GM21367 (cell line): ENCODE data around the gene AIMP2.
"Not testable (repeated sequence)": the region's sequence is repeated elsewhere in the genome, so short reads cannot be mapped to it uniquely, and the experiment has no call there.

ENCODE experiments used
- ATAC-seq: cut with Tn5 transposase; IDR thresholded peaks from one replicate; pipeline ENCODE4 v1.9.1; 2021; ENCODE audit not compliant: unreplicated experiment

AIMP2 gene

GRCh38 chr7:6026011-6026819 is 17.1 kb downstream of the AIMP2 start:
- peak; percentile 73 for ATAC-seq

DNA sequence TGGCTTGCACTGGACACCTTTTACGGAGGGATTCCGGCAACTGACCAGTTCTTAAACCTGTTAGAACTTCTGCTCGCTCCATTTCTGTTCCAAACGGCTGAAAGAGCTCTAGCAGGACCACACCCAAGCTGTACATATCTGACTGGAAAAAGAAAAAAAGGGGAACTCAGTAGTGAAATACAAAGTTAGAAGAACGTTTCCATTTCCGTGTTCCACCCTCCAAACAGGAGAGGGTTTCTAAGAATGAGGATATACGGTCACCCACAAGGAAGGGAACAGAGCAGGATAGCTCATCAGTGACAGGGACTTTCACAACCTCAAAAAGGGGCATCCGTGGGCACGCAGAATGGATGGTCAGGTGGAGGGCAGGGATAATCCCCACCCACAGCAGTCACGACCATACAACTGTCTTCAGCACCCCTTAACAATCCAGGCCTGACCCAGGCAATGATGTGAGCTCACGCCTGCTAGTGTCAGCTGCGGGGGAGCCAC is 17.8 kb downstream of the AIMP2 start:
- no peak for ATAC-seq

DNA sequence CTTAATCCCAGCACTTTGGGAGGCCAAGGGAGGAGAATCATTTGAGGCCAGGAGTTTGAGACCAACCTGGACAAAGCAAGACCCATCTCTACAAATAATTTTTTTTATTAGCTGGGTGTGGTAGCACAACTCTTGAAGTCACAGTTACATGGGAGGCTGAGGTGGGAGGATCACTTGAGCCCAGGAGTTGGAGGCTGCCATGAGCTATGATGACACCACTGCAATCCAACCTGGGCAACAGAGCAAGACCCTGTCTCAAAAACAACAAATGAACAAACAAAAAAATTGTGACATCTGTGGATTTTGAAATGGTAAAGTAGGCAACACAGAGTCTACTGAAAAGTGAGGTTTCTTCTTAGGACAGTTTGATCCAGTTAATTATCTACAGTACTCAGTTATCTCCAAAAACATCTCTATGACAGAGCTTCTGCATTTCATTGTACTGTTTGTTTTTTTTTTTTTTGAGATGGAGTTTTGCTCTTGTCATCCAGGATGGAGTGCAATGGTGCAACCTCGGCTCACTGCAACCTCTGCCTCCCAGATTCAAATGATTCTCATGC is 18.8 kb downstream of the AIMP2 start:
- ATAC-seq, result no peak

GRCh38 chr7:6028563-6028962 is 19.5 kb downstream of the AIMP2 start:
- ATAC-seq, result no peak

GRCh38 chr7:6030988-6031387 is 21.9 kb downstream of the AIMP2 start, which contains the start of gene ANKRD61:
ANKRD61 (plus strand) TSS chr7:6031376; CDS start chr7:6031376, 0 bp downstream.
- ATAC-seq, result no peak

DNA sequence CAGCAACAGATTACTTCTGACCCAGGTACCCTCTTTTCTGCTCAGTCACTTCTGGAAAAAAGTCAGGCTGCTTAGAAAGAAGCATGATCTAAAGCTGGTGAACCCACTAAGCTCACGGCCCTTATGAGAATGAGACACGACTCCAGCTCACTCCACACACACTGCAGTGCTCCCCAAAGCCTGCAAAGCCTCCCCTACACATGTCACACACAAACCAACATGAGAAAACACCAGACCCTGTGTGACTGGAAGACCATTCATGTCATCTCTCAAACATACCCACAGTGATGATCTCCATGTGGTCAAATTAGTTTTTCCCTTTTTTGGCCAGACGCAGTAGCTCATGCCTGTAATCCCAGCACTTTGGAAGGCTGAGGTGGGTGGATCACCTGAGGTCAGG is 22.5 kb downstream of the AIMP2 start:
- ATAC-seq, result no peak

- no peak for ATAC-seq
These were observed 23.1 kb downstream of the AIMP2 start for GRCh38 chr7:6032167-6032566.

DNA sequence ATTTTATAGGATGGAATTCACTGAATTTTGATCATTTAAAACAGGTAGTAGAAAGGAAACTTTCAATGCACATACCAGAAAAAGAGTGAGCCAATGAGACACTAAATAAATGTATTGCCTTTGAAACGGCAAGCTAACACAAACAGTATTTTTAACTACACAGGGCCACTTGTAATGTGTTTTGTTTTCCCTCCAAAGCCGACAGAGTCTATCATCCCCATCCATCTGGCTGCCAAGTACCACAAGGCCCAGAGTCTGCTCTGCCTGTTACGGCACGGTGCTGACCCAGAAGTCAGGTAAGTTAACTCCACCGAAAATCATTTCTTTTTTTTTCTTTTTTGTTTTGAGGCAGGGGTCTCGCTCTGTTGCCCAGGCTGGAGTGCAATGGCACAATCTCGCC is 23.6 kb downstream of the AIMP2 start:
- ATAC-seq, result no peak

DNA sequence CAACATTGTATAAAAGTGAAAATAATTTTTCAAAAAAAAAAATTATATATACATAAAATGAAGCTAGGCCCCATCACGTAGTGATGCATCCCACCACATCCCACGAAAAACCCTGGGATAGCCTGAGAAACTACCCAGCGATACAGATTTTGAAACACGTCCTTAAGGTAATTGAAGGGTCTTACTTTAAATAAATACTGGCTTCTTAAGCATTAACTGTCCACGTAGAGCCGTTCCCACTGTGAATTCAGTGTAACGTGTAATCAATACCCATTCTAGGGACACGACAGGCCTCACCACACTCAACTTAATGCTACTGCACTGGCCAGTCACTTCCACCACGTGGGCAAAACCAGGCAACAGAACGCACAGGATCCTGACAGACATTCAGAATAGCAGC is 26.1 kb downstream of the AIMP2 start:
- no peak for ATAC-seq

GRCh38 chr7:6035686-6036085 is 26.6 kb downstream of the AIMP2 start:
- no peak for ATAC-seq

DNA sequence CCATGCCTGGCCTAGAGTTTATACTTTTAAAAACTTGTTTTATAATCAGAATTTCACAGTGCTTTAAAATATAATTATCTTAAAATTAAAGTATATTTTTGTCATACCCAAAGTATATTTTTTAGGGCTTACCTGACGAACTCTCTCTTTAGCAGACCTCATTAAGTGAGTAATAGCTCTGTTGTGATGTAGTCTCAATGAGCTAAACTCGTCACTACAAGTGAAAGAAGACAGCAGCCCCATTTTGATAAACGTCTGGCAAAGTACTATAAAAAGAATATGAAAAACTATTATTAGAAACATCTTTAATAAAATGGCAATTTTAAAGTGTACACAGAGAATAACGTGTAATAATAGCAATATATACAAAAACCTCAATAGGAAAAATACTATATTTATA is 40.7 kb downstream of the AIMP2 start:
- no peak for ATAC-seq

DNA sequence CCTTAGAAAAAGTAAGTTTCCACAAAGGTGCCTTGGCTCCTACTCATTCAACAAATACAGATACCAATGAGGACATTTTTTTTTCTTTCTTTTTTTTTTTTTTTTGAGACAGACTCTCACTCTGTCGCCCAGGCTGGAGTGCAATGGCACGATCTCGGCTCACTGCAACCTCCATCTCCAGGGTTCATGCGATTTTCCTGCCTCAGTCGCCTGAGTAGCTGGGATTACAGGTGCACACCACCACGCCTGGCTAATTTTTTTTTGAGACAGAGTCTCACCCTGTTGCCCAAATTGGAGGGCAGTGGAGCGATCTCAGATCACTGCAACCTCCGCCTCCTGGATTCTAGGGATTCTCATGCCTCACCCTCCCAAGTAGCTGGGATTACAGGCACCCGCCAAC is 42.1 kb downstream of the AIMP2 start:
- not testable (repeated sequence) for ATAC-seq

GRCh38 chr7:6056616-6057015 is 47.5 kb downstream of the AIMP2 start:
- ATAC-seq, result no peak

- no peak for ATAC-seq
These were observed 48.5 kb downstream of the AIMP2 start for GRCh38 chr7:6057316-6058129.

- not testable (repeated sequence) for ATAC-seq
These were observed 50.9 kb downstream of the AIMP2 start for GRCh38 chr7:6059941-6060340.

DNA sequence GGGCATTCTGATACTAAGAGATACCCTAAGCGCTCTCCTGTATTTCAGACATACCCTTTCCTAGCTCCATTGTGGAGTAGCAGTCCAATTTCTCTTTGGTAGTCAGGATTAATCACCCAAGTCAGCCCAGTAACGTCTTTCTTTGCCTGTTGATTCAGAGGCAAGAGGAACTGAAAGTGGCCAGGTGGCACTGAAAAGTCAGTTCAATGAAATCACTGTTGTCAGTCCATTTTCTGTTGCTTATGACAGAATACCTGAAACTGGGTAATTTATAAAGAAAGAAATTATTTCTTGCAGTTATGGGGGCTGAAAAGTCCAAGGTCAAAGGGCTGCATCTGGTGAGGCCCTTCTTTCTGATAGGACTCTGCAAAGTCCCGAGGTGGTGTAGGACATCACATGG is 62.3 kb downstream of the AIMP2 start:
- no peak for ATAC-seq
